ENCODE data around the gene PSMA8. TPM values are rescaled to one million over a fixed set of nuclear protein-coding genes. Genes with fewer than 3 reads are reported as not detected.

PSMA8 gene
- total RNA-seq, 1 donor from 2014 or later = not detected

DNA sequence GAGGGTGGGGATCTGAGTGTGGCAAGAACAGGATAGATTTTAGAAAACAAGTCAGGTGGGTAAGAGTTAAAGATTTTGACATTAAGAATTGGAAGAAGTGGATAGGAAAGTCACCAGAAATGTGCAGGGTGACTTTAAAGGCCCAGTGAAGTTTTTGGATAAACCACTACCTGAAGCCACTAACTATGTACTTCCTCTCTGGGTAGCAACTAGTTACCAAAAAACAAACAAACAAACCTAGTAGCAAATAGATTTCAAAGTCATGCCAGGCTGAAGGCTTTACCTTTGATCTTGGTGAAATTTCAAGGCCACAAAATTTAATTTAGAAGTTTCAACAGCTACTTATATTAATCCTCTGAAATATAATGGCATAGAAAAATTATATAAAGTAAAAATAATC is 42.5 kb downstream of the PSMA8 start:
- DNase-seq (ENCODE audit: low read depth) = no peak
- TF ChIP-seq, protein P1, sequence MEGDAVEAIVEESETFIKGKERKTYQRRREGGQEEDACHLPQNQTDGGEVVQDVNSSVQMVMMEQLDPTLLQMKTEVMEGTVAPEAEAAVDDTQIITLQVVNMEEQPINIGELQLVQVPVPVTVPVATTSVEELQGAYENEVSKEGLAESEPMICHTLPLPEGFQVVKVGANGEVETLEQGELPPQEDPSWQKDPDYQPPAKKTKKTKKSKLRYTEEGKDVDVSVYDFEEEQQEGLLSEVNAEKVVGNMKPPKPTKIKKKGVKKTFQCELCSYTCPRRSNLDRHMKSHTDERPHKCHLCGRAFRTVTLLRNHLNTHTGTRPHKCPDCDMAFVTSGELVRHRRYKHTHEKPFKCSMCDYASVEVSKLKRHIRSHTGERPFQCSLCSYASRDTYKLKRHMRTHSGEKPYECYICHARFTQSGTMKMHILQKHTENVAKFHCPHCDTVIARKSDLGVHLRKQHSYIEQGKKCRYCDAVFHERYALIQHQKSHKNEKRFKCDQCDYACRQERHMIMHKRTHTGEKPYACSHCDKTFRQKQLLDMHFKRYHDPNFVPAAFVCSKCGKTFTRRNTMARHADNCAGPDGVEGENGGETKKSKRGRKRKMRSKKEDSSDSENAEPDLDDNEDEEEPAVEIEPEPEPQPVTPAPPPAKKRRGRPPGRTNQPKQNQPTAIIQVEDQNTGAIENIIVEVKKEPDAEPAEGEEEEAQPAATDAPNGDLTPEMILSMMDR (IDR thresholded peaks at IDR 0.05; ENCODE audit: insufficient read depth, low read length, severe bottlenecking) = no peak
- no peak for FAIRE-seq
- Histone ChIP-seq H3K4me3 (ENCODE audit: low read depth, low read length) (no peak overlapping the region), H3K27me3 (ENCODE audit: control insufficient read depth, insufficient read depth, low read length) (no peaks in the 10 kb centered on the region), H3K36me3 (ENCODE audit: control insufficient read depth, insufficient read depth, low read length) (no peaks in the 10 kb centered on the region)

DNA sequence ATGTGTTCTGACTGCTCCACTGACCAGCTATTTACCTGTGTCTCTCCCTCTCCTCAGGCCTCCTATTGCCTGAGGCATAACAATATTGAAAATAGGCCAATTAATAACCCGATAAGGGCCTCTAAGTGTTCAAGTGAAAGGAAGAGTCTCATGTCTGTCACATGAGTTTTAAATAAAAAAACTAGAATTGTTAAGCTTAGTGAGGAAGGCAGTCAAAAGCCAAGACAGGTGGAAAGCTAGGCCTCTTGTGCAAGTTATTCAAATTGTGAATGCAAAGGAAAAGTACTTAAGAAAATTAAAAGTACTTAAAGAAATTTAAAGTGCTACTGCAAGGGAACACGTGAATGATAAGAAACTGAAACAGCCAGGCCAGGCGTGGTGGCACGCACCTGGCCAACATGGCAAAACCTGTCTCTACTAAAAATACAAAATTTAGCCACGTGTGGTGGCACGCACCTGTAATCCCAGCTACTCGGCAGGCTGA is 47.7 kb downstream of the PSMA8 start:
- TF ChIP-seq, protein P1 (IDR thresholded peaks at IDR 0.05; ENCODE audit: insufficient read depth, low read length, severe bottlenecking) = no peak
- Histone ChIP-seq H3K36me3 (ENCODE audit: control insufficient read depth, insufficient read depth, low read length) (no peaks in the 10 kb centered on the region), H3K4me3 (ENCODE audit: low read depth, low read length) (no peak overlapping the region), H3K27me3 (ENCODE audit: control insufficient read depth, insufficient read depth, low read length) (no peaks in the 10 kb centered on the region)
- DNase-seq (ENCODE audit: low read depth) = no peak
- FAIRE-seq = no peak

DNA sequence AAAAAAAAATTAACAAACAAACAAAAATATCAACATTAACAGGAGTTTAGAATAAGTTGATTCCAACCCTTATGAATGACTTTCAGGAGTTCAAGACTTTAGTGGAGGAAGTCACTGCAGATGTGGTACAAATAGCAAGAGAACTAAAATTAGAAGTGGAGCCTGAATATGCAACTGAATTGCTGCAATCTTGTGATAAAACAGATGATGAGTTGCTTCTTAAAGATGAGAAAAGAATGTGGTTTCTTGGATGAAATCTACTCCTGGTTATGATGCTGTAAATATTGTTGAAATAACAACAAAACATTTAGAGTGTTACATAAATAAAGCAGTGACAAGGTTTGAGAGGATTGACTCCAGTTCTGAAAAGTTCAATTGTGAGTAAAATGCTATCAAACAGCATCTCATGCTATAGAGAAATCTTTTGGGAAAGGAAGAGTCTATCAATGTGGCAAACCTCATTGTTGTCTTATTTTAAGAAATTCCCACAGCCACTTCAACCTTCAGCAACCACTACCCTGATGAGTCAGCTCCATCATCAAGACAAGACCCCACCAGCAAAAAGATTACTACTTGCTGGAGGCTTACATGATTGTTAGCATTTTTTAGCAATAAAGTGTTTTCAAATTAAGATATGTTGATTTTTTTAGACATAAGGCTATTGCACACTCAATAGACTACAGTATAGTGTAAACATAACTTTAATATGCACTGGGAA is 49.9 kb downstream of the PSMA8 start:
- FAIRE-seq (no peak), DNase-seq (ENCODE audit: low read depth) (no peak)
- no peak overlapping the region for H3K4me3 ChIP-seq (ENCODE audit: low read depth, low read length)
- TF ChIP-seq, protein P1 (IDR thresholded peaks at IDR 0.05; ENCODE audit: insufficient read depth, low read length, severe bottlenecking) = no peak
- H3K27me3 ChIP-seq (ENCODE audit: control insufficient read depth, insufficient read depth, low read length) = no peaks in the 10 kb centered on the region
- no peaks in the 10 kb centered on the region for H3K36me3 ChIP-seq (ENCODE audit: control insufficient read depth, insufficient read depth, low read length)

DNA sequence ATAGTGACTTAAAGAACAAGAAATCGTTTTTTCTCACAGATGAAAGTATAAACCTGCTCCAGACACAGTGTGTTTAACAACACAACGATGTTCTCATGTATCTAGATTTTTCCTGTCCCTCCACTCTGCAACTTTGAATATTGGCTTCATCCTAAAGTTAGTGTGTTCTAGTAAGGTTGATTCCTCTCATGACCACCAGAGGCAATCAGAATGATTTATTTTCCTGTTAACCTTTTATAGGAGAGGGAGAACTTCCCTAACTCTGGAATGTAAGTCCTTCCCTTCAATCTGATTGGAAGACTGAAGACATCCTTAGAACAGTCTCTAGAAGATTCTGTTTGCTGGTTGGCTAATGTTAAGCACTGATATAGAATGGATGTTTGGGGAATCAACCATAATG is 51.6 kb downstream of the PSMA8 start:
- Histone ChIP-seq H3K4me3 (ENCODE audit: low read depth, low read length) (no peak overlapping the region), H3K27me3 (ENCODE audit: control insufficient read depth, insufficient read depth, low read length) (no peaks in the 10 kb centered on the region), H3K36me3 (ENCODE audit: control insufficient read depth, insufficient read depth, low read length) (no peaks in the 10 kb centered on the region)
- DNase-seq (ENCODE audit: low read depth) = peak; percentile 8
- TF ChIP-seq, protein P1 (IDR thresholded peaks at IDR 0.05; ENCODE audit: insufficient read depth, low read length, severe bottlenecking) = no peak
- no peak for FAIRE-seq

DNA sequence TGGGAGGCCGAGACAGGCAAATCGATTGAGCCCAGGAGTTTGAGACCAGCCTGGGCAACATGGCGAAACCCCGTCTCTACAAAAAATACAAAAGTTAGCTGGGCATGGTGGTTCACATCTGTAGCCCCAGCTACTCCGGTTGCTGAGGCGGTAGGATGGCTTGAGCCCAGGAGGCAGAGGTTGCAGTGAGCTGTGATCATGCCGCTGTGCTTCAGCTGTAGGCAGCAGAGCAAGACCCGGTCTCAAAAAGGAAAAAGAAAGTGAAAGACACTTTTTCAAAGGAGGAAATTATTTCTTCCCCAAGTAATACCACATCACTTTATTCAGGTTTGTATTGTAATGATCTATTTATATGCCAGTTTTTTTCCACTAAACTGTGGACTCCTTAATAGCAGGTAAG is 56.8 kb downstream of the PSMA8 start:
- Histone ChIP-seq H3K27me3 (ENCODE audit: control insufficient read depth, insufficient read depth, low read length) (no peaks in the 10 kb centered on the region), H3K36me3 (ENCODE audit: control insufficient read depth, insufficient read depth, low read length) (no peaks in the 10 kb centered on the region), H3K4me3 (ENCODE audit: low read depth, low read length) (no peak overlapping the region)
- FAIRE-seq (no peak), DNase-seq (ENCODE audit: low read depth) (no peak)
- TF ChIP-seq, protein P1 (IDR thresholded peaks at IDR 0.05; ENCODE audit: insufficient read depth, low read length, severe bottlenecking) = no peak

DNA sequence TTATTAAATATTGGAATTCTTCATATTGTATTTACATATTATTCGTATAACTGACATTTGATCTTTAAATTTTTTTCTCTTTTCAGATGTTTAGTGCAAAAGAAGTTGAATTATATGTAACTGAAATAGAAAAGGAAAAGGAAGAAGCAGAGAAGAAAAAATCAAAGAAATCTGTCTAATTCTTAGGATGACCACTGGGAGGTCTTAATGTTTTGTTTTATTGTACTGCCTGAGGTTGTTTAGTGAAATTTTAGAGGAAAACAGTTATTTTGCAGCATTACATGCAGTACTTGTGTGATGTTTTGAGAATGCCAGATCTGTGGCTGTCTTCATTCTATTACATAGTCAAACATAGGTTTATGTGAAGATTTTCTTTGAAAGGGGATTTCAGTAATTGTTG is 58.6 kb downstream of the PSMA8 start:
- Histone ChIP-seq H3K27me3 (ENCODE audit: control insufficient read depth, insufficient read depth, low read length) (no peaks in the 10 kb centered on the region), H3K4me3 (ENCODE audit: low read depth, low read length) (no peak overlapping the region), H3K36me3 (ENCODE audit: control insufficient read depth, insufficient read depth, low read length) (no peaks in the 10 kb centered on the region)
- FAIRE-seq (no peak), DNase-seq (ENCODE audit: low read depth) (no peak)
- TF ChIP-seq, protein P1 (IDR thresholded peaks at IDR 0.05; ENCODE audit: insufficient read depth, low read length, severe bottlenecking) = no peak

Data from bronchial epithelial cell (primary cell).